ENCODE data around the gene DOCK3.

The DOCK3 gene

DNA sequence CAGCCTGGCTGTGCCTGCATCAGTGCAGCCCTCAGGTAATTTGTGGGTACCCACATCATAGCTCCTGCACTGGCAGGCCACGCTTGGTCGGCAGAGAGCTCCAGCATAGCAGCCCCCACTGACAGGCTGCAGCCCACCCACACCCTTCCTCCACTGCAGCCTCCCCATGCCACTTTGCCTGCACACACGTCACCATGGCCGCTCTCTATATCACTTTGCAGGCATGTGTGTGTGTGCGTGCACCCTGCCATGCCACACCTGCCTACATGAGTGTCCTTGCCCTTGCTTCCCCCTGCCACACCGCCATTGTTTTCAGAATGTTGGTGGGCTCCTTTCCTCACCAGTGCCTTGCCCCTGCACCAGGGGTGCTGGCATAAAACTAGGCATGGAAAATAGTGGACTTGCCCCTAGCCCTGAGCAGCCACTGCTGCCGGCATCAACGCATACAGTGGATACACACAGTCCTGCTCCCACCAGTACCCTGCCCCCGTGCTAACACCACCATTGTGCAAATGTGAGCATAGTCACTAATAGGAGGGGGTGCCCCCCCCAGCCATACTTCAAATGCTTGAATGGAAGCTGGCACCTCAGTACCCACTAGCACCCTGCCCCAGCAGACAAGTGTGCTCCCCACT, 431.6 kb downstream of the DOCK3 start:
- Histone ChIP-seq H3F3A (ENCODE audit: insufficient read depth, low read length) (no peaks in the 10 kb centered on the region), H3K4me2 (ENCODE audit: low read depth, low read length) (no peak overlapping the region), H3K4me1 (ENCODE audit: low read length) (no peaks in the 10 kb centered on the region), H3K9ac (ENCODE audit: low read length) (no peak overlapping the region), H3K9me2 (replicated peaks; ENCODE audit: insufficient read depth, low read length) (no peaks in the 10 kb centered on the region), H2AFZ (ENCODE audit: low read length) (no peak overlapping the region), H3K27ac (ENCODE audit: low read length) (no peak overlapping the region), H3K9me3 (replicated peaks; ENCODE audit: insufficient read depth, low read length) (no peaks in the 10 kb centered on the region), H3K27me3 (replicated peaks; ENCODE audit: insufficient read depth, low read length) (no peaks in the 10 kb centered on the region), H4K20me1 (ENCODE audit: insufficient read depth, low read length) (no peaks in the 10 kb centered on the region), H3K36me3 (replicated peaks; ENCODE audit: insufficient read depth, low read length) (no peaks in the 10 kb centered on the region), H3K79me2 (ENCODE audit: low read length) (no peaks in the 10 kb centered on the region), H3K4me3 (ENCODE audit: low read length) (no peak overlapping the region)
- DNase-seq = no peak
- TF ChIP-seq, protein P1, sequence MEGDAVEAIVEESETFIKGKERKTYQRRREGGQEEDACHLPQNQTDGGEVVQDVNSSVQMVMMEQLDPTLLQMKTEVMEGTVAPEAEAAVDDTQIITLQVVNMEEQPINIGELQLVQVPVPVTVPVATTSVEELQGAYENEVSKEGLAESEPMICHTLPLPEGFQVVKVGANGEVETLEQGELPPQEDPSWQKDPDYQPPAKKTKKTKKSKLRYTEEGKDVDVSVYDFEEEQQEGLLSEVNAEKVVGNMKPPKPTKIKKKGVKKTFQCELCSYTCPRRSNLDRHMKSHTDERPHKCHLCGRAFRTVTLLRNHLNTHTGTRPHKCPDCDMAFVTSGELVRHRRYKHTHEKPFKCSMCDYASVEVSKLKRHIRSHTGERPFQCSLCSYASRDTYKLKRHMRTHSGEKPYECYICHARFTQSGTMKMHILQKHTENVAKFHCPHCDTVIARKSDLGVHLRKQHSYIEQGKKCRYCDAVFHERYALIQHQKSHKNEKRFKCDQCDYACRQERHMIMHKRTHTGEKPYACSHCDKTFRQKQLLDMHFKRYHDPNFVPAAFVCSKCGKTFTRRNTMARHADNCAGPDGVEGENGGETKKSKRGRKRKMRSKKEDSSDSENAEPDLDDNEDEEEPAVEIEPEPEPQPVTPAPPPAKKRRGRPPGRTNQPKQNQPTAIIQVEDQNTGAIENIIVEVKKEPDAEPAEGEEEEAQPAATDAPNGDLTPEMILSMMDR (IDR thresholded peaks at IDR 0.05; ENCODE audit: low read length) = no peak
- TF ChIP-seq EZH2 (optimal IDR thresholded peaks at IDR 0.05; ENCODE audit: low read depth, low read length) = no peak
- TF ChIP-seq EZH2phosphoT487 (IDR thresholded peaks at IDR 0.05; ENCODE audit: low read length) = no peak

GRCh38 chr3:51110586-51110985, 435.9 kb downstream of the DOCK3 start:
- Histone ChIP-seq H3K27me3 (replicated peaks; ENCODE audit: insufficient read depth, low read length) (no peaks in the 10 kb centered on the region), H2AFZ (ENCODE audit: low read length) (no peak overlapping the region), H3K9me3 (replicated peaks; ENCODE audit: insufficient read depth, low read length) (no peaks in the 10 kb centered on the region), H3K79me2 (ENCODE audit: low read length) (no peaks in the 10 kb centered on the region), H4K20me1 (ENCODE audit: insufficient read depth, low read length) (no peaks in the 10 kb centered on the region), H3K4me3 (ENCODE audit: low read length) (no peak overlapping the region), H3K27ac (ENCODE audit: low read length) (no peak overlapping the region), H3K9ac (ENCODE audit: low read length) (no peak overlapping the region), H3K4me1 (ENCODE audit: low read length) (no peaks in the 10 kb centered on the region), H3K36me3 (replicated peaks; ENCODE audit: insufficient read depth, low read length) (no peaks in the 10 kb centered on the region), H3K4me2 (ENCODE audit: low read depth, low read length) (no peak overlapping the region), H3F3A (ENCODE audit: insufficient read depth, low read length) (no peaks in the 10 kb centered on the region), H3K9me2 (replicated peaks; ENCODE audit: insufficient read depth, low read length) (no peaks in the 10 kb centered on the region)
- no peak for DNase-seq
- TF ChIP-seq, protein P1 (IDR thresholded peaks at IDR 0.05; ENCODE audit: low read length) = no peak
- TF ChIP-seq EZH2 (optimal IDR thresholded peaks at IDR 0.05; ENCODE audit: low read depth, low read length) = no peak
- TF ChIP-seq EZH2phosphoT487 (IDR thresholded peaks at IDR 0.05; ENCODE audit: low read length) = no peak

DNA sequence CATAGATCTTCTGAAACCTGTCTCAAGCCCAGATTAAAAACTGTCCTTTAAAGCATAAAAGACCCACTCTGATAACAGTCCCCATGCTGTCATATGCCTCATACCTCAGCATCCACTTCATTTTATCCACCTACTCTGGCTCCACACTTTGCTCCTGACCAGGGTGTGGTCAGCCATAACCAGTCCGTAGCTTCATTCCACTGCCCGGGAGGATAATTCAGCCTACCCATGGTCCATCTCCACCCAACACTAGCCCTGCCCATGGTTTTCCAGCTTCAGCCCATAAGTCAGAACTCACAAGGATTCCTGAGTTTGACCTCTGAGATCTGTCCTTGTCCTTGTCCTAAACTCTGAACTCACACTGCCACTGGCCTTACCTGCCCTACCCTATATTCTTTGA, 448.2 kb downstream of the DOCK3 start:
- H3K4me3 ChIP-seq (ENCODE audit: low read length) = no peak overlapping the region
- no peak overlapping the region for H3K27ac ChIP-seq (ENCODE audit: low read length)
- H3K79me2 ChIP-seq (ENCODE audit: low read length) = no peaks in the 10 kb centered on the region
- H3K9ac ChIP-seq (ENCODE audit: low read length) = no peak overlapping the region
- no peak overlapping the region for H2AFZ ChIP-seq (ENCODE audit: low read length)
- no peaks in the 10 kb centered on the region for H3K9me3 ChIP-seq (replicated peaks; ENCODE audit: insufficient read depth, low read length)
- no peak overlapping the region for H3K4me2 ChIP-seq (ENCODE audit: low read depth, low read length)
- no peaks in the 10 kb centered on the region for H4K20me1 ChIP-seq (ENCODE audit: insufficient read depth, low read length)
- DNase-seq = no peak
- H3K27me3 ChIP-seq (replicated peaks; ENCODE audit: insufficient read depth, low read length) = no peaks in the 10 kb centered on the region
- H3F3A ChIP-seq (ENCODE audit: insufficient read depth, low read length) = no peaks in the 10 kb centered on the region
- no peaks in the 10 kb centered on the region for H3K4me1 ChIP-seq (ENCODE audit: low read length)
- no peaks in the 10 kb centered on the region for H3K36me3 ChIP-seq (replicated peaks; ENCODE audit: insufficient read depth, low read length)
- TF ChIP-seq EZH2phosphoT487 (IDR thresholded peaks at IDR 0.05; ENCODE audit: low read length) (no peak), EZH2 (optimal IDR thresholded peaks at IDR 0.05; ENCODE audit: low read depth, low read length) (no peak)
- TF ChIP-seq, protein P1 (IDR thresholded peaks at IDR 0.05; ENCODE audit: low read length) = no peak
- no peaks in the 10 kb centered on the region for H3K9me2 ChIP-seq (replicated peaks; ENCODE audit: insufficient read depth, low read length)
